HAP-1 (cell line): ENCODE data around the gene SCML2.
"Not testable (repeated sequence)": the region's sequence is repeated elsewhere in the genome, so short reads cannot be mapped to it uniquely, and the experiment has no call there.

Source experiments
- DNase-seq, 2 experiments: peaks; one replicate each; pipeline ENCODE4 v3.0.0-alpha.2; 2016 to 2020; ENCODE audit warnings: low spot score in 2 of 2
- H3K27me3 ChIP-seq: fragments of 250-450 bp; sonication (Bioruptor Pico); 2 replicates; pipeline ENCODE4 v1.5.1; 2020; ENCODE audit warnings: low read depth, mild to moderate bottlenecking, moderate library complexity
- H3K36me3 ChIP-seq: fragments of 250-450 bp; sonication (Bioruptor Pico); replicated peaks from 2 replicates; pipeline ENCODE4 v1.5.1; 2020; ENCODE audit warnings: mild to moderate bottlenecking
- H3K4me1 ChIP-seq: fragments of 250-450 bp; sonication (Bioruptor Pico); 2 replicates; pipeline ENCODE4 v1.5.1; 2020; ENCODE audit warnings: mild to moderate bottlenecking
- H3K4me3 ChIP-seq: fragments of 250-450 bp; sonication (Bioruptor Pico); 2 replicates; pipeline ENCODE4 v1.5.1; 2020; ENCODE audit warnings: mild to moderate bottlenecking, moderate library complexity
- H3K9me3 ChIP-seq: fragments of 250-450 bp; sonication (Bioruptor Pico); 2 replicates; pipeline ENCODE4 v1.5.1; 2020; ENCODE audit warnings: mild to moderate bottlenecking, moderate library complexity
- in situ Hi-C: fragments of 300-500 bp; cut with MboI; formaldehyde crosslinking; loops from 3 replicates; pipeline ENCODE4 v1.14.3; 2020; ENCODE audit warnings: low sequenced_read_pairs, inconsistent platforms, mixed read lengths

The SCML2 gene

DNA sequence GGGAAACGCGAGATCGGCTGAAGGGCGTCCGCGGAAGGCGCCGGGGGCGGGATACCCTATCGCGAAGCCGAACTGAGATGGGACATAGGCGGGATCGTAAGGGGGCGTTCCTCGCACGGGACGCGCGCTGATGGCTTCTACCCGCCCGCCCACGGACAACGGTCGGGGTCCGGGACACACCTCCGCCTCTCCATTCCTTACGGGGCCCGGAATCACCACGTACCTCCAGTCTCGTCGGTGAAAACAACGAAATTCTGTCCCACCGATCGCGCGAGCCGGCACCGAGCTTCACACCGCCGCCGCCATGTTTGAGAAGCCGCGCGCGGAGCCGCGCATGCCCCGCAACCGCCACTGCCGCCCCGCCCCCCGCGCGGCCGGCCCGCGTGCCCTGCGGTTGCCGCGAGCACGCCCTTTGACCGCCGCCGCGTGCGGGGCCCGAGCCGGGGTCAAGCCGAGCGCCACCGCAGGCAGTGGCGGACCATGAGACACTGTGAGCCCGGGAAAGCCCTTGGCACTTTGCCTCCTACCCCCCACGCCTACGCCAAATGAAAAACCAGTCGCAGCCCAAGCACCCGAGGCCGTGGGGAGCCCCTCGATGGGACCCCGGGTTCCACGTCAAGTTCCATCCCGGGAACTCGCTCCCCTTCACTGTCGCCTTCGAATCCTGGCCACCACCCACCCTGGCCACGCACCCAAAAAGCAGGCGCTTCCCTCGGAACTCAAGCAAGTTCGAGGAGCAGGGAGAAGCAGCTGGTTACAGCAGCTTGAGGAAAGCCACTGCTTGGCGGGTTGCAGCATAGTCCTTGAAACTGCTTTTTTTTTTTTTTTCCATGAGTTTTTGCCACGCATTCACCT lies at the start of gene SCML2:
Gene SCML2, minus strand, starts transcription at position 320 of the 855 bp plus-strand sequence. CDS start 20,617 bp downstream, outside the sequence.
- peak; percentile 24 to 75 for DNase-seq
- H3K36me3 ChIP-seq = no peaks in the 10 kb centered on the region
- H3K27me3 ChIP-seq = no peaks in the 10 kb centered on the region
- in situ Hi-C loops = no loop called here
- peak within 1 kb of the TSS; percentile 62 for H3K4me3 ChIP-seq
- H3K9me3 ChIP-seq = no peaks in the 10 kb centered on the region
- peaks cover 17% of the 10 kb centered on the region for H3K4me1 ChIP-seq

DNA sequence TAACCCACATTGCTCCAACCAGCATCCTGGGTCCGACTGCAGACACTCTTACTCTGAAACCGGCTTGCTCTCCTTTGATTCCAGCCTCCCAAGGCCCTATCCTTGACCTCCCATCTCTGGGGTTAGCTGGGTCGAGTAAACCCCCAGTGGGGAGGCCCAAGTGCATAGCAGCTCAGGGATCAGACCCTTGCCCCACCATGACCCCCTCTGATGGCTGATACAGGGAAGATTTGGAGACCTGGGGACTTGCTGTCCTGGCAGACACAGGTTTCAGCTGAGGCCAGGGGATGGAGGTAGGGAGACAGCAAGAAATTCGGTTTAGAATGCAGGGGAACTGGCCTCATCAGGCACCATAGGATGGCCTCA lies 47.3 kb upstream of the SCML2 start:
- in situ Hi-C loops = no loop called here
- H3K36me3 ChIP-seq = no peaks in the 10 kb centered on the region

DNA sequence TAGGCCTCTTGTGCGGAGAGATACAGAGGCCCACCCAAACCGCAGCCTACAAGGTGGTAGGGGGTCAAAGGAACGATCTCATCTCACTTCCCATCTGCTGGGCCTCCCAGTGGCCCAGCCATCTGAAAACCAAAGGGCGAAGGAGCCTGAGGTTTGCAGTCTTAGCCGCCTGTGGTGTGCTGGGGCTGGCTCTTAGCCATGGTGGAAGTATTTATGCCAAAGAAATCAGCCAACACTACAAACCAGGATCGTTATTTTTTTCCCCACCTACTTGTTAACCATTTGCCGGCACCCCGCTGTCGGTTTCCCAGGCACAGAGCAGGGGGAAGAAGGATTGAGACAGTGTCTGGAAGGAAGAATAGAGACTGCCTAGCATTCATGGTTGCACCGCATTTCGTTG lies 40.0 kb upstream of the SCML2 start:
- Histone ChIP-seq H3K9me3 (no peaks in the 10 kb centered on the region), H3K27me3 (no peaks in the 10 kb centered on the region), H3K4me3 (no peak overlapping the region), H3K36me3 (no peaks in the 10 kb centered on the region), H3K4me1 (no peaks in the 10 kb centered on the region)
- in situ Hi-C loops = loop anchor here (5.0 to 25.0 kb wide), 2 partner anchors 503 to 618 kb away; no protein-coding TSS in a partner anchor
- no peak for DNase-seq

More for the DNA sequence above, 47.3 kb upstream of the SCML2 start:
- no peaks in the 10 kb centered on the region for H3K4me1 ChIP-seq
- H3K27me3 ChIP-seq = no peaks in the 10 kb centered on the region
- H3K4me3 ChIP-seq = no peak overlapping the region
- H3K9me3 ChIP-seq = no peaks in the 10 kb centered on the region
- no peak for DNase-seq

DNA sequence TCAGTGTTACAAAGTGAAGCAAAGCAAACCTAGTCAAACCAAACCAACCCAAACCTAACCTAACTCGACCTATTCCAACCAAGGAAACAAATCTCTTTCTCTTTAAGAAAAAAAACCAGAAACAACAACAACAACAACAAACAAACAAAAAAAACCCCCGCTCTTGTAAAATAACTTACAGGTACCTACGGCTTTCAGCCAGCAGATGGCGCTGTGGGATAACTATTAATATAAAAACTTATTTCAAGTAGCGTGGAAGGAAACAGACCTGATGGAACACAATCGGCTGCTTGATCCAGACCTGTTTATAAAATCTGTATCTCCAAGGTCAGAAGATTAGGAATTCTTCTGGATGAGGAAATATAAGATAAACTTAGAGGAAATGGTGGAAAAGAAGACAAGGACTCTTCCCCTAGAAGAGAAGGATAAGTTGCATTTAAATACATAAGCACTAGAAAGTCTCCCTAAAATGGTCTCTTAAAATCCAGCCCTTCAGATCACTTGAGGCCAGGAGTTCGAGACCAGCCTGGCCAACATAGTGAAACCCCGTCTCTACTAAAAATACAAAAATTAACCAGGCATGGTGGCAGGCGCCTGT lies 36.6 kb upstream of the SCML2 start:
- Histone ChIP-seq H3K4me3 (no peak overlapping the region), H3K27me3 (no peaks in the 10 kb centered on the region), H3K4me1 (no peaks in the 10 kb centered on the region), H3K9me3 (no peaks in the 10 kb centered on the region), H3K36me3 (no peaks in the 10 kb centered on the region)
- in situ Hi-C loops = loop anchor here (5.0 to 25.0 kb wide), 2 partner anchors 506 to 621 kb away; no protein-coding TSS in a partner anchor
- peak; percentile 69 to 81 for DNase-seq

DNA sequence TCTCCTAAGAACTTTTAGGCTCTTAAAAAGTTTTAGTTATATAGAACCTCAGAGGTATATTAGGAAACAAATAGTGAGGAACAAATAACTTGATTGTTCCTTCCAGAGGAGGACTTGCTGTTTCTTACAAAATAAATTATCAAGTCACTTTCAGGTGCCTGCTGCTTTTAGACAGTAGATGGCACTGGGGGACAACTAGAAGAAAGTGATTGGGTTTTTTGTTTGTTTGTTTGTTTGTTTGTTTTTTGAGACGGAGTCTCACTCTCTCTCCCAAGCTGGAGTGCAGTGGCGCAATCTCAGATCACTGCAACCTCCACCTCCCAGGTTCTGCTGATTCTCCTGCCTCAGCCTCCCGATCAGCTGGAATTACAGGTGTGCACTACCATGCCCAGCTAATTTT lies 35.5 kb upstream of the SCML2 start:
- no peaks in the 10 kb centered on the region for H3K27me3 ChIP-seq
- no peaks in the 10 kb centered on the region for H3K4me1 ChIP-seq
- in situ Hi-C loops = loop anchor here (5.0 to 25.0 kb wide), 3 partner anchors 507 to 942 kb away; no protein-coding TSS in a partner anchor
- H3K36me3 ChIP-seq = no peaks in the 10 kb centered on the region
- no peak overlapping the region for H3K4me3 ChIP-seq
- DNase-seq = no peak
- H3K9me3 ChIP-seq = no peaks in the 10 kb centered on the region

DNA sequence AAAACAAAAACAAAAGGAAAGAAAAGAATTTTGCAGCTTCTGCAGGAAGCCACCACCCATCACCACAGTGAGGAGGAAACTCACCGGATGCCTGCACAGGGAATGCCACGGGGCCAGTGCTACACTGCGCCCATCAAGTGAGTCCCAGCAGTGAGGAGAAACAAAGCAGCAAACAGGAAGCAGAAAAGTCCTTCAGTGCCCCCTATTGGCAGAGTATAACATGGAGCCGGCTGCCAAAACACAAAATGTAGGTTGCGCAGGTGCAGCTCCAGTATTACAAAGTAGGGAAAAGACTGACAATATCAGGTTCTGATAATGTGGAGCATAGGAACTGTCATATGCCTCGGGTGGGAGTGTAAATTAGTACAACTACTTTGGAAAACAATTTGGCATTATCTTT lies 23.3 kb upstream of the SCML2 start:
- no peaks in the 10 kb centered on the region for H3K36me3 ChIP-seq
- H3K27me3 ChIP-seq = no peaks in the 10 kb centered on the region
- H3K9me3 ChIP-seq = no peaks in the 10 kb centered on the region
- DNase-seq = peak; percentile 60 to 73
- in situ Hi-C loops = loop anchor here (25.0 kb wide), 1 partner anchor 635 kb away; no protein-coding TSS in a partner anchor
- H3K4me1 ChIP-seq = no peaks in the 10 kb centered on the region
- no peak overlapping the region for H3K4me3 ChIP-seq

DNA sequence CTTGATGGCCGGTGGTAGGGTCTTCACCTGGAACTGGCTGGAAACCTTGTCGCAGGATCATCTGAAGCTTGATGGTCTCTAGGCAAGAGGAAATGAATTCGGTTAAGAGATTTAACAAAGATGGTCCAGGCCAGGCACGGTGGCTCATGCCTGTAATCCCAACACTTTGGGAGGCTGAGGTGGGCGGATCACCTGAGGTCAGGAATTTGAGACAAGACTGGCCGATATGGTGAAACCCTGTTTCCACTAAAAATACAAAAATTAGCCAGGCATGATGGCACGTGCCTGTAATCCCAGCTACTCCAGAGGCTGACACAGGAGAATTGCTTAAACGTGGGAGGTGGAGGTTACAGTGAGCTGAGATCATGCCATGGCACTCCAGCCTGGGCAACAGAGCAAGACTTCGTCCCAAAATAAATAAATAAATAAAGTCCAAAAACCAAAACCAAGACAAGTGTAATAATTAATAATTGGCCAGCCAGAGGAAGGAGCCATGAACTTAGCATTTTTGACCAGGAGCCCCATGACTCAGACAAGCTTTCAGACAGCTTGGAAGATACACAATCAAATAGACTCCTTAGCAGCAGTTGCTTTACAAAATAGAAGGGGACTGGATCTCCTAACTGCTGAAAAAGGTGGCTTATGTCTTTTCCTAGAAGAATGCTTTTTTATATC lies 20.8 kb upstream of the SCML2 start:
- in situ Hi-C loops = loop anchor here (25.0 kb wide), 1 partner anchor 637 kb away; no protein-coding TSS in a partner anchor
- DNase-seq, H3K27me3 ChIP-seq, H3K4me1 ChIP-seq, H3K9me3 ChIP-seq, H3K36me3 ChIP-seq, H3K4me3 ChIP-seq: not testable (repeated sequence)

DNA sequence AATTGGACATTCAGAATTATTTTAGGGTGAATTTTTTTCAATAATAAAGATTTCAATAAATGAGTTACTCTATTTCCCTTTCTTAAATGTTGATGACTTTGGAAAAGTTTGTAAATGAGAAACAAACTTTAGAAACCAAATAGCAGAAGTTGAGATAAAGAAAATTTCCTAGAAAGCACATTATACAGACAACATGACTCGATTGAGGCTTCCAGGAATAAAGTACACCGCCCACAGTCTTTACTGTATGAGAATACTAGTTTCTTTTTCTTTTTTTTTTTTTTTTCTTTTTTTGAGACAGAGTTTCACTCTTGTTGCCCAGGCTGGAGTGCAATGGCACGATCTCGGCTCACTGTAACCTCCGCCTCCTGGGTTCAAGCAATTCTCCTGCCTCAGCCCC lies 14.6 kb upstream of the SCML2 start:
- H3K4me3 ChIP-seq, H3K9me3 ChIP-seq, DNase-seq, H3K36me3 ChIP-seq, H3K4me1 ChIP-seq, in situ Hi-C loops, H3K27me3 ChIP-seq: not testable (repeated sequence)

DNA sequence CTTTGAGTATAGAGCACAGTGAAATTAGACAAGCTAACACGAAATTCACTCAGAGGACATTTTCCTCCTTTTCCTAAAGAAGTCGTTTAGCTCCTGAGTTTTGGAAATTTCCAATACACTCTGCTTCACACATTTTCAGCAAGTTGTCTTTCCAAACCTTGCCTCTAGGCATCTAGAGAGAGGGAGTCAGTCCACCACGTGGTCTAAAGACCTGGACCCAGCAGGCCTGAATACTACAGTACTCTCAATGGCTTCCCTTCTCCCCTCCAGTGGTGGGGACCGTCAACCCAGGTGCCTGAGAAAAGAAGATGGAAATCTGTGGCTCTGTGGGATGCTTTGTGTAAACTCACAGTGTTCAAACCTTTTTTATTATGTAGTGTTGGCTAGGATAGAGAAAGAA lies 13.9 kb upstream of the SCML2 start:
- Histone ChIP-seq H3K36me3 (no peaks in the 10 kb centered on the region), H3K4me3 (no peak overlapping the region), H3K4me1 (no peaks in the 10 kb centered on the region), H3K9me3 (no peaks in the 10 kb centered on the region), H3K27me3 (no peaks in the 10 kb centered on the region)
- in situ Hi-C loops = no loop called here
- no peak for DNase-seq

DNA sequence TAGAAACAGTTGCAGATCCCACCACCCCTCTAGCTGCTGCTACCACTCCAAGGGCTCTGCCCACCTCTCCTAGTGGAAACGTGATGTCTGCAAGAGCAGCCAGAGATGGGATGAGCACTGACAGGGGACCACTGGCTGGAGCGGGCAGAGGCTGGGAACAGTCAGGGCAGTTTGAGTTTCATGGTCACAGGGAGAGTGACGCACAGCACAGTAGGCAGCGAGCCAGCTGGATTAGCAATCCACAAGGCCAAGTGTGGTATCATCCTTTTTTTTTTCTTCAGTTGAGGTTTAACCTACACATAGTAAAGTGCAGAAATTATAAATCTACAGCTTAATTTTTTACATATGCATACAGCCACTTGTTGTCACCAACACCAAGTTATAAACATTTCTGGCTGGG lies 6.4 kb upstream of the SCML2 start:
- no peaks in the 10 kb centered on the region; the same call in 1 of the 2 replicates for H3K27me3 ChIP-seq
- in situ Hi-C loops = no loop called here
- DNase-seq = no peak

DNA sequence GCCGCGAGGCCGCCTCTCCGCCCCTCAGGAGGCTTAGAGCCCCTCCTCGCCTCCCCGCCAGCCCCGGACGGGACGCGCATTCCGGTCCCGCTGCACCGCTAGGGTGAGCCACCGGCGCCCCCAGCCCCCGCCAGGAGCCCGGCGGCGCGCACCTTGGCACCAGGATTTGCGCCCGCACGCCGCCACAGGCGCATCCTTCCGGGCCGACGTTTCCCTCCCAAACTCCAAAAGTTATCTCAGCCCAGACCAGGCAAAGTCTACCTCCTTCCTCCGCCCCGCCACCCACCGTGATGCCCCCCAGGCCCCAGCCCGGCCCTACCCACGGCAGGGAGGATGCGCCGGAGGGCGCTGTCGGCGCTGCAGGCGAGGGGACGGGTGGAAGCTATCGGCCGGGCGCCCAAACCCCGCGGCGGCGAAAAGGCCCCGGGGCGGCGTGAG lies 538 bp downstream of the SCML2 start:
- peak; percentile 40 to 75 for DNase-seq
- no peaks in the 10 kb centered on the region for H3K36me3 ChIP-seq

More for the DNA sequence above, 6.4 kb upstream of the SCML2 start:
- Histone ChIP-seq H3K9me3 (no peaks in the 10 kb centered on the region), H3K36me3 (no peaks in the 10 kb centered on the region), H3K4me3 (no peak overlapping the region), H3K4me1 (no peaks in the 10 kb centered on the region)

DNA sequence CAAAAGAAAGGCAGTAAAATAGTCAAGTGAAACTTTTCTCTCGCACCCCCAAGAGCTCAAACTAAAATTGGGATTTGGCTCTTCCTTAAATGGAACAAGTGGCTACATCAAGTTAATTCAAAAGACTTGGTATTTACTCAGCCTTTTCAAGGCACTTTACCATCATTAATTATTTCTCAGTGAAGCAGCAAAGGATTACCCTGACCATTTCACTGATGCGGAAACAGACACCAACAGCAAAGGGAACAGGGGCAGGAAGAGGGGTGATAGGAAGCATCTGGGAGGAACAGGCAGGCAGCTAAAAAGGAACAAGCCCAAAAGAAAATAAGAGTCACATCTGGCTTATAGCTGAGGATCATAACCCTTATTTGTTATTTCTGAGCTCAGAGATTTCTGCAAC lies 2.7 kb downstream of the SCML2 start:
- Histone ChIP-seq H3K27me3 (no peaks in the 10 kb centered on the region), H3K36me3 (no peaks in the 10 kb centered on the region), H3K9me3 (no peaks in the 10 kb centered on the region), H3K4me1 (peaks cover 25% of the 10 kb centered on the region), H3K4me3 (no peak overlapping the region)
- peak in 1 of 2 experiments; percentile 20 for DNase-seq
- in situ Hi-C loops = no loop called here

More for the DNA sequence above, 538 bp downstream of the SCML2 start:
- Histone ChIP-seq H3K4me3 (peak overlapping the region; percentile 62), H3K4me1 (peaks cover 17% of the 10 kb centered on the region), H3K9me3 (no peaks in the 10 kb centered on the region), H3K27me3 (no peaks in the 10 kb centered on the region)
- in situ Hi-C loops = no loop called here

DNA sequence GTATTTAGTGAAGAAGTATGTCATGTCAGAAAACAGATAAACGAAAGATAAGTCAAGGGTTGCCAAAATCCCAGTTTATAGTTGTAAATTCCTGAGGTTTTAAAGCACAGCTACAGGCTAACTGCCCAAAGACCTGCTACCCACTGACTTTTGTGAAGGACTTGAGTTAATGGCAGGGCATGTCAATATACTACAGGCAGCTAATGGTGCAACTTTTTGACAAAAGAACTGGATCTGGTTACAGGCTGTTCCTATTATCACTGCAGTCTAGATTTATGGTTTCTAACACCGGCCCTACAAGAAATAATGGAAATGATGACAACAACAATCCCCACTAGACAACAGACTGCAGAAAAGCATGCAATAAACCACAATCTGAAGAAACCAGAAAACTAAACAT lies 6.4 kb downstream of the SCML2 start:
- H3K4me3 ChIP-seq = no peak overlapping the region
- DNase-seq = peak; percentile 59 to 86
- no peaks in the 10 kb centered on the region for H3K9me3 ChIP-seq
- no peaks in the 10 kb centered on the region for H3K27me3 ChIP-seq
- no peaks in the 10 kb centered on the region for H3K36me3 ChIP-seq
- in situ Hi-C loops = no loop called here
- H3K4me1 ChIP-seq = peaks cover 17% of the 10 kb centered on the region
